ENCODE measurements around the gene CD180.
A peak's percentile ranks its signal among the peaks of the same experiment; 100 is the strongest.

CD180 gene

GRCh38 chr5:67216564-67216963 is 20.0 kb upstream of the CD180 start:
- no peaks in the 10 kb centered on the region for H3K36me3 ChIP-seq (ENCODE audit: insufficient read depth, low read length)
- no peak for DNase-seq (ENCODE audit: low read depth, low spot score)
- no peak for TF ChIP-seq POLR2AphosphoS5 (IDR thresholded peaks at IDR 0.05; ENCODE audit: borderline replicate concordance, low read depth, low read length)
- TF ChIP-seq FOXP2 (optimal IDR thresholded peaks at IDR 0.05; ENCODE audit: control extremely low read depth, extremely low read length, insufficient read depth), result no peak
- TF ChIP-seq EZH2 (IDR thresholded peaks at IDR 0.05), result no peak
- H3K9me3 ChIP-seq (ENCODE audit: low read depth, low read length), result no peaks in the 10 kb centered on the region
- no peak overlapping the region for H3K4me3 ChIP-seq
- no peak overlapping the region for H3K27ac ChIP-seq
- no peak overlapping the region for H3K9ac ChIP-seq (ENCODE audit: insufficient read length)

DNA sequence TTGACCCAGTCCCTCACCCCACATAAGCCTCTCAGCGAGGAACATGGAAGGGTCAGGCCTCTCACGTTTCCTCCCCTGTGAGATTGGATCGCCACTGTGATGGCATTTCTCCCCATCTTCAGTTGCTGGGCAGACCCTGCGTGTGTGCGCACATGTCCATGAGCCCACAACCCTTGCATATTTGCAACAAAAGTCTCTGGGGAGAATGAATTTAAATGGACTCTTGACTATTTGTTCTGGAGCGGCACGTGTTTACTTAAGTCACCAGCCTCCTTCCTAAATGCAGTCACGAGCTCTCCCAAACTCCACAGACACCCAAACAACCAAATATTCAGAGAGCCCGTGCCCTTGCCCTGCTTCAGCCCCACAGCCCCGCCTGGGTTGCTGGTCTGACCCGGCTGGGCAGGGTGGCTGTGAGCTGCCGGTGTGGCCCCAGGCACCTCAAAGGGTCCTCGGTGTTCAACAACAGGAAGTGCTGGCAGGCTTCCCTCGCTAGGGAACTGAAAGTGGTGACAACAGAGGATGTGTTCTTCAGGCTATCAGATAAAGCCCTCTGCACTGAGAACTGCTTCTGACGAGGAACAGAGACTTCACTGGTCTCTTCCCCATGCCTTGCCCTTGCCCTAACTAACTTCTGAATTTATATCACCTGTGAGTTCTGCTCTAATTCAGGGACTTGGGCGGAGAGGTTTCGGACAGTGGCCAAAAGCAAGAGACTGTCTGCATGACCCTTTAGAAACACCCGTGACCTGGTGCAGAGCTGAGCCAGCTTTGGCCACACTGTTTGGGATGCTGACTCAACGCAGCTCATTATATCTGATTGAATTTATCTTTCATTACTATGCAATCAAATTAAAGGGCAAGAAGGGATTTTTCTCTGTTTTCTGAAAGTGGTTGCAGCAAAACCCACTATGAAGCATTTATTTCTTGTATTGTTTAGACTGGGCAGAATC is 19.2 kb upstream of the CD180 start:
- Histone ChIP-seq H3K4me3 (no peak overlapping the region), H3K27ac (no peak overlapping the region), H3K36me3 (ENCODE audit: insufficient read depth, low read length) (no peaks in the 10 kb centered on the region), H3K9me3 (ENCODE audit: low read depth, low read length) (no peaks in the 10 kb centered on the region), H3K9ac (ENCODE audit: insufficient read length) (no peak overlapping the region)
- no peak for TF ChIP-seq POLR2AphosphoS5 (IDR thresholded peaks at IDR 0.05; ENCODE audit: borderline replicate concordance, low read depth, low read length)
- TF ChIP-seq FOXP2 (optimal IDR thresholded peaks at IDR 0.05; ENCODE audit: control extremely low read depth, extremely low read length, insufficient read depth), result no peak
- TF ChIP-seq EZH2 (IDR thresholded peaks at IDR 0.05), result no peak
- no peak for DNase-seq (ENCODE audit: low read depth, low spot score)

DNA sequence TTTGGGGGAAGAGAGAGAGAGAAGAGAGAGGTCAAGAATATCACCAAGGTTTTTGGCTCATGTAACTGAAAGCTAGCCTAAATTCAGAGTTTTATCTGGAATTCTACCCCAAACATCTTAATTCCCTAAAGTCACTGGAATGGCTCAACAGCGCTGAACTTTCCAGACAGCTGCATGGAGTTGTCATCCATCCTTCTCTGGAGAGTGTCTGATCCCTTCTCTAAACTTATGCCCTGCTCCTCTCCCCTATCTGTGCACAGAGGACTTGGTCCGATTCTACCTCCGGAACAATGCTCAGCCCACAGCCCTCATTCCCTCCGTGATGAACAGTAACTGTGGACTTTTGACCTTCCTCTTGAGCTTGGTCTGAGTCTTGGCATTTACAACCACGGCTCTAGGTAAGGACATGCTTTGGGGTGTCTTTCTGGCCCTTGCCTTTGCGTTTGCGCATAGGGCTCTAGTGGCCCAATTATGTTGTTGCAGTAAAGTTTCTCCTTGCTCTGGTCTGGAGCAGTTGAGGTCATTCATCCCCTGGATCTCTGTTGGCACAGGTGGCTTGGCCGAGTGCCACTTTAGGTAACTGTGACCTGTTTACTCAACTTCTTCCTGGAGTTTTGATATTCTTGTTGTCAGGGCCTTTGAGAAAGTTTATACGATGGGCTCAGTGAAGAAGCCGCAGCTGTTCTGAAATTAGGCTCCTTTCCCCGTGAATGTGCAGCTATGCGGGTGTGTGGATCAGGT is 18.3 kb upstream of the CD180 start:
- Histone ChIP-seq H3K27ac (no peak overlapping the region), H3K36me3 (ENCODE audit: insufficient read depth, low read length) (no peaks in the 10 kb centered on the region), H3K9ac (ENCODE audit: insufficient read length) (no peak overlapping the region), H3K9me3 (ENCODE audit: low read depth, low read length) (no peaks in the 10 kb centered on the region), H3K4me3 (no peak overlapping the region)
- no peak for DNase-seq (ENCODE audit: low read depth, low spot score)
- TF ChIP-seq FOXP2 (optimal IDR thresholded peaks at IDR 0.05; ENCODE audit: control extremely low read depth, extremely low read length, insufficient read depth), result no peak
- no peak for TF ChIP-seq POLR2AphosphoS5 (IDR thresholded peaks at IDR 0.05; ENCODE audit: borderline replicate concordance, low read depth, low read length)
- no peak for TF ChIP-seq EZH2 (IDR thresholded peaks at IDR 0.05)

DNA sequence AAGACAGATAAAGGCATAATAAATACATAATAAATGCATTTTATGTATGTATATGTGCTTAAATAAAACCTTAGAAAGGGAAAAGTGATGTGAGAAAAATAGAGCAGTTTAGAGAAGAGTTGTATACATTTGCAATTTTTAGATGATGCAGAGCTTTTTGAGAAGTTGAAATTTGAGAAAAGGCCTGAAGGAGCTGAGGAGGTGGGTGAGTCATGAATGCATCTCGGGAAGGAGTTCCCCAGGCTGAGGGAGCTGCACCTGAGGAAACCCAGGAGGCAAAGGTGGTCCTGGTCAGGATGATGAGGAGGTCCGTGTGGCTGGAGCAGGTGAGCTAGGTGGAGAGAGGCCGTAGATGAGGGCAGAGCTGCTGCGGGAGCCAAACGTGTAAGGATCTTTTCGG is 17.4 kb upstream of the CD180 start:
- Histone ChIP-seq H3K27ac (no peak overlapping the region), H3K4me3 (no peak overlapping the region), H3K9me3 (ENCODE audit: low read depth, low read length) (no peaks in the 10 kb centered on the region), H3K9ac (ENCODE audit: insufficient read length) (no peak overlapping the region), H3K36me3 (ENCODE audit: insufficient read depth, low read length) (no peaks in the 10 kb centered on the region)
- no peak for DNase-seq (ENCODE audit: low read depth, low spot score)
- no peak for TF ChIP-seq FOXP2 (optimal IDR thresholded peaks at IDR 0.05; ENCODE audit: control extremely low read depth, extremely low read length, insufficient read depth)
- no peak for TF ChIP-seq POLR2AphosphoS5 (IDR thresholded peaks at IDR 0.05; ENCODE audit: borderline replicate concordance, low read depth, low read length)
- TF ChIP-seq EZH2 (IDR thresholded peaks at IDR 0.05), result no peak

DNA sequence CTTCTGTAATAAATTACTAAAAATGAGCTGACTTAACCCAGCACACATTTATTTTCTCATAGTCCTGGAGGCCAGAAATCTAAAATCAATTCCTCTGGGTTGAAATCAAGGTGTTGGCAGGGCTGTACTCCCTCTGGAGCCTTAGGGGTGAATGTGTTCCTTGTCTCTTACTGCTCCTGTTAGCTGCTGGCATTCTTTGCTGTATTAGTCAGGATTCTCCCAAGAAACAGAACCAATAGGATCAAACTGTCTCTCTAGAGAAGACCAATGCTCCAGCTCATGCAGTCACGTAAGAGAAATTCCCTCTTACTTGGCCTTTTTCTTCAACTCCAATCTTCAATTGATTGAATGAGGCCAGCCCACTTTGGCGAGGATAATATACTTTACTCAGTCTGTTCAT is 15.3 kb upstream of the CD180 start:
- no peak for TF ChIP-seq POLR2AphosphoS5 (IDR thresholded peaks at IDR 0.05; ENCODE audit: borderline replicate concordance, low read depth, low read length)
- no peak for TF ChIP-seq EZH2 (IDR thresholded peaks at IDR 0.05)
- TF ChIP-seq FOXP2 (optimal IDR thresholded peaks at IDR 0.05; ENCODE audit: control extremely low read depth, extremely low read length, insufficient read depth), result no peak
- no peak overlapping the region for H3K9ac ChIP-seq (ENCODE audit: insufficient read length)
- DNase-seq (ENCODE audit: low read depth, low spot score), result no peak
- no peak overlapping the region for H3K27ac ChIP-seq
- no peaks in the 10 kb centered on the region for H3K36me3 ChIP-seq (ENCODE audit: insufficient read depth, low read length)
- no peaks in the 10 kb centered on the region for H3K9me3 ChIP-seq (ENCODE audit: low read depth, low read length)
- H3K4me3 ChIP-seq, result no peak overlapping the region

DNA sequence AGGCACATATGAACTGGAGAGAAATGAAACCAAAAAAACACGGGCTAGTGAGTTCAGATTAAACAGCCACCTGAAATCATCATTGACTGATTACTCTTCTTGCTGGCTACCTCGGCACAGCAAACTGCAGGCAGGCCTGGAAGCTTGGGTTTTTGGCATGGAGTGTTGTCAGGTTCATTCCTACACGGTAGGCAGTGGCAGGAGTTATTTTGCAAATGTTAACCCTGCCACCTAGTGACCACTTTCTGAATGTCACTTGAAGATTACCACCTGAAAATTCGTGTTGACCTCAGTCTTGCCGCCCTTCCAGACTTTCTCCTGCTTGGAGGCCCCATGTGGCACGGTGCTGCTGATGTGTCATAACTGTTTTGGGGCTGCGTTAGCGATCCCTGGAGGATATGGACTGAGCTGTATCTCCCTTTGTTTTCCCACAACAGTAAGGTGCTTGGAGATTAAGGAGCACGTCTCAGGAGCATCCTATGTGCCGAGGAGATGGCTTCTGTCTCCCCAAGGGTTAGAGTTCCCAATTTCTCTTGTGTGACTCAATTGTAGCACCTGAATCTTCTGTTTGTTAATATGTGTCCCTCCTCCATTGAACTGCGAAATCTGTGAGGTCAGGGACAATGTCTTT is 12.7 kb upstream of the CD180 start:
- no peaks in the 10 kb centered on the region for H3K36me3 ChIP-seq (ENCODE audit: insufficient read depth, low read length)
- no peak overlapping the region for H3K4me3 ChIP-seq
- no peak overlapping the region for H3K27ac ChIP-seq
- no peak overlapping the region for H3K9ac ChIP-seq (ENCODE audit: insufficient read length)
- DNase-seq (ENCODE audit: low read depth, low spot score), result peak; percentile 63
- no peak for TF ChIP-seq POLR2AphosphoS5 (IDR thresholded peaks at IDR 0.05; ENCODE audit: borderline replicate concordance, low read depth, low read length)
- no peak for TF ChIP-seq EZH2 (IDR thresholded peaks at IDR 0.05)
- no peak for TF ChIP-seq FOXP2 (optimal IDR thresholded peaks at IDR 0.05; ENCODE audit: control extremely low read depth, extremely low read length, insufficient read depth)
- no peaks in the 10 kb centered on the region for H3K9me3 ChIP-seq (ENCODE audit: low read depth, low read length)

DNA sequence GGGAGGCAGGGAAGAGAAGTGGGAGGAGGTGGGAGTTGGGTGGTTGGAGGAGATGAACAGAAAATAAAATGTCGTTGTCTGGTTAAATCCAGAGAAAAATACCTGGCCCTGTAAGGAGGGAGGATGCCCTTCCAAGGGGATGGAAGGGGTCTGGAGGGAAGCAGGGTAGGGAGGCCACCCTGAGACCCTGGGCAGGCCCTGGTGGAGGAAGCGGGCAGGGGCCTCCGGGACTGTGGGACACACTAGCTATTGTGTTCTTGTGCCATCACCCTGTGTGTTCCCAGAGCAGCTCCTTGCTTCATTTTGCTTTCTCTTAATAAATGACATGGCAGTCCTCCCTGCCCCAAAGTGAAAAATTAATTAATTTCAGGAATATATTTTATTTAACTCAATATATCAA is 11.8 kb upstream of the CD180 start:
- DNase-seq (ENCODE audit: low read depth, low spot score), result no peak
- no peak overlapping the region for H3K27ac ChIP-seq
- H3K36me3 ChIP-seq (ENCODE audit: insufficient read depth, low read length), result no peaks in the 10 kb centered on the region
- TF ChIP-seq EZH2 (IDR thresholded peaks at IDR 0.05) (no peak), POLR2AphosphoS5 (IDR thresholded peaks at IDR 0.05; ENCODE audit: borderline replicate concordance, low read depth, low read length) (no peak), FOXP2 (optimal IDR thresholded peaks at IDR 0.05; ENCODE audit: control extremely low read depth, extremely low read length, insufficient read depth) (no peak)
- H3K9ac ChIP-seq (ENCODE audit: insufficient read length), result no peak overlapping the region
- H3K9me3 ChIP-seq (ENCODE audit: low read depth, low read length), result no peaks in the 10 kb centered on the region
- H3K4me3 ChIP-seq, result no peak overlapping the region

- Histone ChIP-seq H3K4me3 (no peak overlapping the region), H3K9me3 (ENCODE audit: low read depth, low read length) (no peaks in the 10 kb centered on the region), H3K9ac (ENCODE audit: insufficient read length) (no peak overlapping the region), H3K36me3 (ENCODE audit: insufficient read depth, low read length) (no peaks in the 10 kb centered on the region), H3K27ac (no peak overlapping the region)
- DNase-seq (ENCODE audit: low read depth, low spot score), result no peak
- TF ChIP-seq POLR2AphosphoS5 (IDR thresholded peaks at IDR 0.05; ENCODE audit: borderline replicate concordance, low read depth, low read length) (no peak), EZH2 (IDR thresholded peaks at IDR 0.05) (no peak), FOXP2 (optimal IDR thresholded peaks at IDR 0.05; ENCODE audit: control extremely low read depth, extremely low read length, insufficient read depth) (no peak)
These were observed 10.3 kb upstream of the CD180 start for GRCh38 chr5:67206929-67207328.

Data from SK-N-MC (cell line).